Thymus (tissue), 11 donors: Measurements from ENCODE around the gene GAK. TPM values are rescaled to one million over a fixed set of nuclear protein-coding genes. Genes with fewer than 3 reads are reported as not detected.

Source experiments
- DNase-seq, 9 donors: peaks; one replicate each; pipeline ENCODE4 v3.0.0-alpha.2; 2013; ENCODE audit warnings: low spot score in 9 of 9, low read depth in 6 of 9, missing footprints in 1 of 9
- H3K27ac ChIP-seq, 2 donors: one replicate each; pipeline ENCODE4 v1.5.1; 2013; ENCODE audit warnings: control low read depth in 1 of 2, low read depth in 1 of 2, low read length in 1 of 2, mild to moderate bottlenecking in 1 of 2, moderate library complexity in 1 of 2
- H3K27me3 ChIP-seq, 2 donors: one replicate each; pipeline ENCODE4 v1.5.1; 2013; ENCODE audit warnings: low read length in 1 of 2; ENCODE audit not compliant: control insufficient read depth in 2 of 2, insufficient read depth in 1 of 2
- H3K36me3 ChIP-seq, 2 donors: one replicate each; pipeline ENCODE4 v1.5.1; 2013; ENCODE audit warnings: low read length in 1 of 2, mild to moderate bottlenecking in 1 of 2, moderate library complexity in 1 of 2; ENCODE audit not compliant: control insufficient read depth in 2 of 2, insufficient read depth in 2 of 2
- H3K4me1 ChIP-seq, 2 donors: one replicate each; pipeline ENCODE4 v1.5.1; 2013; ENCODE audit warnings: low read length in 2 of 2; ENCODE audit not compliant: control insufficient read depth in 2 of 2, insufficient read depth in 2 of 2
- H3K4me3 ChIP-seq, 2 donors: one replicate each; pipeline ENCODE4 v1.5.1; 2013; ENCODE audit warnings: low read length in 2 of 2, control low read depth in 1 of 2, mild to moderate bottlenecking in 1 of 2
- H3K9me3 ChIP-seq, 2 donors: one replicate each; pipeline ENCODE4 v1.5.1; 2013; ENCODE audit warnings: low read length in 1 of 2, mild to moderate bottlenecking in 1 of 2; ENCODE audit not compliant: control insufficient read depth in 2 of 2, insufficient read depth in 1 of 2
- WGBS: extraction: QIAGEN DNeasy Blood & Tissue Kit; methylation state at CpG from one replicate; pipeline ENCODE4 v1.1.7; 2013; 5-methylcytosine and 5-hydroxymethylcytosine counted together
- polyA plus RNA-seq: library from polyadenylated mRNA; stranded (reverse); fragments of 200-250 nt; gene quantifications from one replicate; pipeline ENCODE4 v1.2.3, GENCODE V29; 2013
- total RNA-seq: library from RNA; stranded (reverse); fragments of 120-200 nt; gene quantifications from one replicate; pipeline ENCODE4 v1.2.4, GENCODE V29; 2013
- donor health status: healthy.

The GAK gene
- total and polyA plus RNA-seq, 2 donors: 47.5 to 230 TPM

- H3K9me3 ChIP-seq: peaks cover 1 to 32% of the 10 kb centered on the region in 2 donors
- H3K4me1 ChIP-seq: no peaks in the 10 kb centered on the region
- 98% methylated on average over 31 of the region's 31 CpGs for WGBS
- peaks cover 59 to 60% of the 10 kb centered on the region in 2 donors for H3K36me3 ChIP-seq
- no peak for DNase-seq
- no peaks in the 10 kb centered on the region for H3K27me3 ChIP-seq
- H3K27ac ChIP-seq: no peak overlapping the region
- H3K4me3 ChIP-seq: no peak overlapping the region
These were observed 73.2 kb downstream of the GAK start for GRCh38 chr4:858831-859451.

- Histone ChIP-seq H3K36me3 (peaks cover 55 to 58% of the 10 kb centered on the region in 2 donors), H3K9me3 (peaks cover 1 to 32% of the 10 kb centered on the region in 2 donors), H3K27ac (no peak overlapping the region), H3K27me3 (no peaks in the 10 kb centered on the region), H3K4me1 (no peaks in the 10 kb centered on the region), H3K4me3 (no peak overlapping the region)
- DNase-seq: no peak
- 98% methylated on average over 17 of the region's 17 CpGs for WGBS
These were observed 74.1 kb downstream of the GAK start for GRCh38 chr4:858041-858481.

GRCh38 chr4:857461-857860 is 74.7 kb downstream of the GAK start:
- Histone ChIP-seq H3K4me3 (no peak overlapping the region), H3K4me1 (no peaks in the 10 kb centered on the region), H3K9me3 (peaks cover 1 to 32% of the 10 kb centered on the region in 2 donors), H3K27ac (no peak overlapping the region), H3K36me3 (peaks cover 53 to 57% of the 10 kb centered on the region in 2 donors), H3K27me3 (no peaks in the 10 kb centered on the region)
- WGBS: 92% methylated on average over 11 of the region's 11 CpGs
- no peak for DNase-seq

GRCh38 chr4:856225-856901 is 75.8 kb downstream of the GAK start:
- H3K4me1 ChIP-seq: no peaks in the 10 kb centered on the region
- peaks cover 52 to 54% of the 10 kb centered on the region in 2 donors for H3K36me3 ChIP-seq
- DNase-seq: no peak
- no peaks in the 10 kb centered on the region for H3K27me3 ChIP-seq
- no peak overlapping the region for H3K4me3 ChIP-seq
- H3K9me3 ChIP-seq: peaks cover 1 to 32% of the 10 kb centered on the region in 2 donors
- over 99% methylated on average over 3 of the region's 3 CpGs for WGBS
- peak overlapping the region in 1 of 2 donors; percentile 43 for H3K27ac ChIP-seq

- 0% methylated on average over 1 of the region's 1 CpG for WGBS
- Histone ChIP-seq H3K4me1 (no peaks in the 10 kb centered on the region), H3K27me3 (no peaks in the 10 kb centered on the region), H3K9me3 (peaks cover 1 to 32% of the 10 kb centered on the region in 2 donors), H3K36me3 (peaks cover 49 to 52% of the 10 kb centered on the region in 2 donors), H3K4me3 (no peak overlapping the region), H3K27ac (no peak overlapping the region)
- DNase-seq: no peak
These were observed 76.3 kb downstream of the GAK start for GRCh38 chr4:855880-856224.

GRCh38 chr4:854356-854755 is 77.8 kb downstream of the GAK start:
- no peak for DNase-seq
- 91% methylated on average over 11 of the region's 11 CpGs for WGBS

GRCh38 chr4:853416-853781 is 78.7 kb downstream of the GAK start:
- Histone ChIP-seq H3K4me3 (no peak overlapping the region), H3K27ac (no peak overlapping the region), H3K4me1 (no peaks in the 10 kb centered on the region), H3K36me3 (peaks cover 45 to 58% of the 10 kb centered on the region in 2 donors), H3K9me3 (peaks cover 0 to 24% of the 10 kb centered on the region in 2 donors), H3K27me3 (no peaks in the 10 kb centered on the region)
- DNase-seq: no peak
- 94% methylated on average over 33 of the region's 33 CpGs for WGBS

More at GRCh38 chr4:854356-854755, 77.8 kb downstream of the GAK start:
- H3K4me1 ChIP-seq: no peaks in the 10 kb centered on the region
- no peak overlapping the region for H3K27ac ChIP-seq
- H3K9me3 ChIP-seq: peaks cover 0 to 32% of the 10 kb centered on the region in 2 donors
- no peaks in the 10 kb centered on the region for H3K27me3 ChIP-seq
- H3K4me3 ChIP-seq: no peak overlapping the region
- H3K36me3 ChIP-seq: peaks cover 51 to 58% of the 10 kb centered on the region in 2 donors

GRCh38 chr4:851701-852430 is 80.2 kb downstream of the GAK start:
- Histone ChIP-seq H3K36me3 (peaks cover 40 to 54% of the 10 kb centered on the region in 2 donors), H3K4me1 (no peaks in the 10 kb centered on the region), H3K9me3 (peaks cover 0 to 12% of the 10 kb centered on the region in 2 donors), H3K27ac (no peak overlapping the region), H3K4me3 (no peak overlapping the region), H3K27me3 (no peaks in the 10 kb centered on the region)
- WGBS: 98% methylated on average over 33 of the region's 33 CpGs
- DNase-seq: no peak
